ENCODE results near the gene VMP1.

VMP1 gene

GRCh38 chr17:59702304-59702703 is 5.2 kb upstream of the VMP1 start:
- no peak for DNase-seq (ENCODE audit: low spot score)
- TF ChIP-seq, protein P1, sequence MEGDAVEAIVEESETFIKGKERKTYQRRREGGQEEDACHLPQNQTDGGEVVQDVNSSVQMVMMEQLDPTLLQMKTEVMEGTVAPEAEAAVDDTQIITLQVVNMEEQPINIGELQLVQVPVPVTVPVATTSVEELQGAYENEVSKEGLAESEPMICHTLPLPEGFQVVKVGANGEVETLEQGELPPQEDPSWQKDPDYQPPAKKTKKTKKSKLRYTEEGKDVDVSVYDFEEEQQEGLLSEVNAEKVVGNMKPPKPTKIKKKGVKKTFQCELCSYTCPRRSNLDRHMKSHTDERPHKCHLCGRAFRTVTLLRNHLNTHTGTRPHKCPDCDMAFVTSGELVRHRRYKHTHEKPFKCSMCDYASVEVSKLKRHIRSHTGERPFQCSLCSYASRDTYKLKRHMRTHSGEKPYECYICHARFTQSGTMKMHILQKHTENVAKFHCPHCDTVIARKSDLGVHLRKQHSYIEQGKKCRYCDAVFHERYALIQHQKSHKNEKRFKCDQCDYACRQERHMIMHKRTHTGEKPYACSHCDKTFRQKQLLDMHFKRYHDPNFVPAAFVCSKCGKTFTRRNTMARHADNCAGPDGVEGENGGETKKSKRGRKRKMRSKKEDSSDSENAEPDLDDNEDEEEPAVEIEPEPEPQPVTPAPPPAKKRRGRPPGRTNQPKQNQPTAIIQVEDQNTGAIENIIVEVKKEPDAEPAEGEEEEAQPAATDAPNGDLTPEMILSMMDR (IDR thresholded peaks at IDR 0.05; ENCODE audit: extremely low read depth, missing control alignments), result no peak

DNA sequence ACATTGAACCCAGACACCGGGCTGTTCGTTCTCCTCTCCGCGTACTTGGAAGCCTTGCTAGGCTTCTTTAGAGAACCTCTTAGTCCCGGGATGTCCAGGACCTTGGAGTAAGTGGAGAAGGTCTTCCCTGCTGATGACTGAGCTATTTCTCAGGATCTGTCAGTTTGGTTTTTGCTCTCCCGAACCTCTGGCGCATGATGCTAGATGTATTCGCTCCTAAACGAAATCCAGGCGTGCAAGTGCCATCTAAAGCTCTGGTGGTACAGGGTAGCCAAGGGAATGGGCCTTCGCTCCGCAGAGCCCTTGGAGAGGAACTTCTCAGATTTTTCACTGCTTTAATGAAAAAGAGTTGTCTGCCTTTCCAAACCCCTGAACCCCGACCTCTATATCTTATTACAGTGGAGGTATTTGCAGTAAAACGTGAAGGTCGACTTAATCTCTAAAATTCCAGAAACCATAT is 547 bp downstream of the VMP1 start:
- no peak for DNase-seq (ENCODE audit: low spot score)
- TF ChIP-seq, protein P1 (IDR thresholded peaks at IDR 0.05; ENCODE audit: extremely low read depth, missing control alignments), result no peak

DNA sequence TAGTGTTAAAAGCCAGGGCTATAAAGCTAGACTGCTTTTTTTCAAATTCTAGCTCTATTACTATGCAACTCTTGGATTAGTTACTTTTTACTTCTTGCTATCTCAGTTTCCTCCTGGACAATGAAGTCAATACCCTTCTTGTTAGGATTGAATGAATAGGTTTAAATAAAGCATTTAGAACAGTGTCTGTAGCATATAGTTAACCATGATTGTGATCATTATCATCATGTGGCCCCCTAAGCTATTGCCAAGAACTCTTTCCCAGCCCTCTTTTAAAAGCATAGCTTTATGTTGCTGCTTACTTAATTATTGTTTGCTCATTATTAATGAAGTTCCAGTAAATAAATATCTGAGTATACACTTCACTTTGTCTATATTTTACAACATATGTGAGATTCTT is 4.5 kb downstream of the VMP1 start:
- no peak for DNase-seq (ENCODE audit: low spot score)
- TF ChIP-seq, protein P1 (IDR thresholded peaks at IDR 0.05; ENCODE audit: extremely low read depth, missing control alignments), result no peak

GRCh38 chr17:59712862-59713261 is 5.4 kb downstream of the VMP1 start:
- TF ChIP-seq, protein P1 (IDR thresholded peaks at IDR 0.05; ENCODE audit: extremely low read depth, missing control alignments), result no peak
- no peak for DNase-seq (ENCODE audit: low spot score)

- DNase-seq (ENCODE audit: low spot score), result no peak
- TF ChIP-seq, protein P1 (IDR thresholded peaks at IDR 0.05; ENCODE audit: extremely low read depth, missing control alignments), result no peak
These were observed 6.8 kb downstream of the VMP1 start for GRCh38 chr17:59714255-59714654.

- TF ChIP-seq, protein P1 (IDR thresholded peaks at IDR 0.05; ENCODE audit: extremely low read depth, missing control alignments), result no peak
- DNase-seq (ENCODE audit: low spot score), result no peak
These were observed 9.0 kb downstream of the VMP1 start for GRCh38 chr17:59716427-59716826.

- TF ChIP-seq, protein P1 (IDR thresholded peaks at IDR 0.05; ENCODE audit: extremely low read depth, missing control alignments), result no peak
These were observed 12.1 kb downstream of the VMP1 start for GRCh38 chr17:59719526-59719925.

More at GRCh38 chr17:59719526-59719925, 12.1 kb downstream of the VMP1 start:
- DNase-seq (ENCODE audit: low spot score), result no peak
